Body of pancreas (tissue), 4 donors: ENCODE data around the gene RASGRP4. TPM values are rescaled to one million over a fixed set of nuclear protein-coding genes. Genes with fewer than 3 reads are reported as not detected.
"Not testable (repeated sequence)": the region's sequence is repeated elsewhere in the genome, so short reads cannot be mapped to it uniquely, and the experiment has no call there.

Source experiments
- ATAC-seq: fragments of 150-250 bp; one replicate; pipeline ENCODE4 v1.9.1; 2016
- DNase-seq, 4 donors: peaks; one replicate each; pipeline ENCODE4 v3.0.0-alpha.2; 2019
- H3K27ac ChIP-seq, 4 donors: fragments of 200-600 bp; sonication (generic); 1 replicate in 3 of 4; 2 replicates in 1 of 4; pipeline versions ENCODE4 v1.5.1 to v1.6.1; 2016 to 2019; ENCODE audit warnings: mild to moderate bottlenecking in 1 of 4, mixed read lengths in 1 of 4, moderate library complexity in 1 of 4
- H3K27me3 ChIP-seq, 2 donors: fragments of 200-600 bp; sonication (generic); one replicate each; pipeline ENCODE4 v1.6.0; 2016; ENCODE audit warnings: mild to moderate bottlenecking in 1 of 2
- H3K36me3 ChIP-seq, 2 donors: fragments of 200-600 bp; sonication (generic); replicated peaks in 1 of 2; 2 replicates each; pipeline ENCODE4 v1.5.1; 2016; ENCODE audit warnings: low read depth in 2 of 2; ENCODE audit not compliant: insufficient read depth in 1 of 2
- H3K4me1 ChIP-seq: fragments of 200-600 bp; sonication (generic); one replicate; pipeline ENCODE4 v1.6.0; 2016
- H3K4me3 ChIP-seq, 2 donors: fragments of 200-600 bp; sonication (generic); 1 replicate in 1 of 2; 2 replicates in 1 of 2; pipeline ENCODE4 v1.5.1; 2016 to 2019
- H3K9me3 ChIP-seq, 3 donors: fragments of 200-600 bp; sonication (generic); 1 replicate in 2 of 3; 2 replicates in 1 of 3; pipeline ENCODE4 v1.5.1; 2016
- POLR2A ChIP-seq, 3 donors: fragments of 450-650 bp; IDR thresholded peaks; one replicate each; pipeline ENCODE4 v1.6.1; 2016; ENCODE audit warnings: antibody characterized with exemption in 3 of 3, mild to moderate bottlenecking in 2 of 3
- WGBS, 2 donors: methylation state at CpG; one replicate each; pipeline ENCODE4 v1.1.5; 2017; 5-methylcytosine and 5-hydroxymethylcytosine counted together
- intact Hi-C: fragments of 100-400 bp; cut with DNase I; formaldehyde crosslinking; loops from one replicate; pipeline ENCODE4 v1.15.1; 2023
- total RNA-seq, 2 donors: library from RNA; depleted of rRNA; stranded (reverse); fragments of >200 nt; gene quantifications; one replicate each; pipeline ENCODE4 v1.1.0, GENCODE V29; 2016
- TF ChIP-seq, protein P1 (sequence below), 7 experiments: fragments of 450-650 bp in 4 of 7; fragments of 200-600 bp in 3 of 7; sonication (generic) in 3 of 7; IDR thresholded peaks; one replicate each; pipeline ENCODE4 v1.5.1; 2016 to 2019; ENCODE audit warnings: antibody characterized with exemption in 7 of 7

RASGRP4 gene
- total RNA-seq, 2 donors from 2014 or later: 1.6 to 4.6 TPM

DNA sequence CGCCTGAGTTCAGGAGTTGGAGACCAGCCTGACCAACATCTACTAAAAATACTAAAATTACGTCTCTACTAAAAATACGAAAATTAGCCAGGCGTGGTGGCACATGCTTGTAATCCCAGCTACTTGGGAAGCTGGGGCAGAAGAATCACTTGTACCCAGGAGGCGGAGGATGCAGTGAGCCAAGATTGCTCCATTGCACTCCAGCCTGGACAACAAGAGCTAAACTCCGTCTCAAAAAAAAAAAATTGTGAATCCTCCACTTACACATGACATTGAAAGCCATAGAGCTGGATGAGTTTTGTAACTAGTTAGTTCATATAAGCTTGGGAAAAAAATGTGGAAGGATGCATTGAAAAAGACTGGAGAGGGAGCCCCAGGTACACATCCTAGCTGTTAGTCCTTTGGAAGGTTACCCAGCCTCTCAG, 52.1 kb downstream of the RASGRP4 start:
- H3K9me3 ChIP-seq: no peaks in the 10 kb centered on the region
- DNase-seq: no peak
- TF ChIP-seq, protein P1, sequence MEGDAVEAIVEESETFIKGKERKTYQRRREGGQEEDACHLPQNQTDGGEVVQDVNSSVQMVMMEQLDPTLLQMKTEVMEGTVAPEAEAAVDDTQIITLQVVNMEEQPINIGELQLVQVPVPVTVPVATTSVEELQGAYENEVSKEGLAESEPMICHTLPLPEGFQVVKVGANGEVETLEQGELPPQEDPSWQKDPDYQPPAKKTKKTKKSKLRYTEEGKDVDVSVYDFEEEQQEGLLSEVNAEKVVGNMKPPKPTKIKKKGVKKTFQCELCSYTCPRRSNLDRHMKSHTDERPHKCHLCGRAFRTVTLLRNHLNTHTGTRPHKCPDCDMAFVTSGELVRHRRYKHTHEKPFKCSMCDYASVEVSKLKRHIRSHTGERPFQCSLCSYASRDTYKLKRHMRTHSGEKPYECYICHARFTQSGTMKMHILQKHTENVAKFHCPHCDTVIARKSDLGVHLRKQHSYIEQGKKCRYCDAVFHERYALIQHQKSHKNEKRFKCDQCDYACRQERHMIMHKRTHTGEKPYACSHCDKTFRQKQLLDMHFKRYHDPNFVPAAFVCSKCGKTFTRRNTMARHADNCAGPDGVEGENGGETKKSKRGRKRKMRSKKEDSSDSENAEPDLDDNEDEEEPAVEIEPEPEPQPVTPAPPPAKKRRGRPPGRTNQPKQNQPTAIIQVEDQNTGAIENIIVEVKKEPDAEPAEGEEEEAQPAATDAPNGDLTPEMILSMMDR (IDR thresholded peaks at IDR 0.05): no peak
- TF ChIP-seq POLR2A (IDR thresholded peaks at IDR 0.05): no peak
- H3K36me3 ChIP-seq: peaks cover 0 to 2% of the 10 kb centered on the region in 2 donors
- H3K27me3 ChIP-seq: no peaks in the 10 kb centered on the region
- 64 to 66% methylated on average over 6 of the region's 6 CpGs for WGBS, 2 donors
- H3K27ac ChIP-seq: peak overlapping the region; percentile 46 to 93 (median 77)
- H3K4me3 ChIP-seq: no peak overlapping the region
- peaks cover 24% of the 10 kb centered on the region for H3K4me1 ChIP-seq
- intact Hi-C loops: loop anchor here (5.0 kb wide), 1 partner anchor 37 kb away; the partner anchor contains the start of gene CATSPERG
- ATAC-seq: no peak

- no peak for ATAC-seq
- H3K4me1 ChIP-seq: peaks cover 15% of the 10 kb centered on the region
- no peaks in the 10 kb centered on the region for H3K27me3 ChIP-seq
- TF ChIP-seq, protein P1 (IDR thresholded peaks at IDR 0.05): no peak
- TF ChIP-seq POLR2A (IDR thresholded peaks at IDR 0.05): no peak
- no peak overlapping the region for H3K4me3 ChIP-seq
- intact Hi-C loops: loop anchor here (5.0 kb wide), 1 partner anchor 34 kb away; the partner anchor contains the start of gene CATSPERG
- no peaks in the 10 kb centered on the region for H3K9me3 ChIP-seq
- 72 to 77% methylated on average over 6 of the region's 6 CpGs for WGBS, 2 donors
- no peaks in the 10 kb centered on the region for H3K36me3 ChIP-seq
- DNase-seq: no peak
- H3K27ac ChIP-seq: no peak overlapping the region
Measured at GRCh38 chr19:38371081-38371480, 54.9 kb downstream of the RASGRP4 start.

DNA sequence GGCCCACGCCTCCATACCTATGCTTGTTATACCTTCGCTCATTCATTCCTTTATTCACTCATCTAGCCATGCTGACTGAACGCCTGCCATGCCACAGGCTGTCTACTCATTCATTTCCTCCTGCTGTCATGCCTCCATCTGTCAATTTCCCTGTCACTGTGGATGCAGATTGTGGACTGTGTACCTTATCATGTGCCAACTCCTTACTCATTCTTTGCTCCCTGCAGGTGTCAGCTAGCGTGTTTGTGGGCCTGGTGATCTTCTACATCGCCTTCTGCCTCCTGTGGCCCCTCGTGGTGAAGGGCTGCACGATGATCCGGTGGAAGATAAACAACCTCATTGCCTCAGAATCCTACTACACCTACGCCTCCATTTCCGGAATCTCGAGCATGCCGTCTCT, 55.7 kb downstream of the RASGRP4 start:
- Histone ChIP-seq H3K9me3 (no peaks in the 10 kb centered on the region), H3K27ac (no peak overlapping the region), H3K27me3 (no peaks in the 10 kb centered on the region), H3K36me3 (no peaks in the 10 kb centered on the region), H3K4me3 (no peak overlapping the region), H3K4me1 (peaks cover 8% of the 10 kb centered on the region)
- intact Hi-C loops: loop anchor here (5.0 kb wide), 1 partner anchor 33 kb away; the partner anchor contains the start of gene CATSPERG
- 56 to 65% methylated on average over 12 of the region's 12 CpGs for WGBS, 2 donors
- no peak for TF ChIP-seq POLR2A (IDR thresholded peaks at IDR 0.05)
- TF ChIP-seq, protein P1 (IDR thresholded peaks at IDR 0.05): no peak
- ATAC-seq (no peak), DNase-seq (no peak)

GRCh38 chr19:38369584-38369983, 56.4 kb downstream of the RASGRP4 start:
- Histone ChIP-seq H3K36me3 (no peaks in the 10 kb centered on the region), H3K4me1 (peaks cover 5% of the 10 kb centered on the region), H3K4me3 (no peak overlapping the region), H3K27ac (no peak overlapping the region), H3K9me3 (no peaks in the 10 kb centered on the region), H3K27me3 (no peaks in the 10 kb centered on the region)
- DNase-seq: no peak
- intact Hi-C loops: no loop called here
- no peak for TF ChIP-seq POLR2A (IDR thresholded peaks at IDR 0.05)
- TF ChIP-seq, protein P1 (IDR thresholded peaks at IDR 0.05): no peak
- WGBS, 2 donors: 72 to 77% methylated on average over 2 of the region's 2 CpGs
- ATAC-seq: no peak

DNA sequence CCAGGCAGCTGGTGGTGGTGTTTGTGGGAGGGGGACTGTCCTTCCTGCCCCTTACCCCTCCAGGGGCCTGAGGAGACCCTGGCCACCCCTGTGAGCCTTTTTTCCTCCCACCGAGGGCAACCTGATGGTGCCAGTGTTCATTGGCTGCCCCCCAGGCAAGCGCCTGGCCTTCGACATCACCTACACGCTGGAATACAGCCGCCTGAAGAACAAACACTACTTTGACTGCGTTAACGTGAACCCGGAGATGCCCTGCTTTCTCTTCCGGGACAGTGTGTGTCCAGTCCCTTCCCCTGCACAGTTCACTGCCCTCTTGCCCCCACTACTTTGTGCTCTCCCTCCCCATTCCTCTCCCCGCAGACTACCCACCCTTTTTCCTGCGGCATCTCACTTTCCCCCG, 59.0 kb downstream of the RASGRP4 start:
- Histone ChIP-seq H3K4me3 (no peak overlapping the region), H3K27me3 (no peaks in the 10 kb centered on the region), H3K4me1 (peaks cover 9% of the 10 kb centered on the region), H3K9me3 (no peaks in the 10 kb centered on the region), H3K27ac (no peak overlapping the region), H3K36me3 (no peaks in the 10 kb centered on the region)
- no peak for TF ChIP-seq POLR2A (IDR thresholded peaks at IDR 0.05)
- TF ChIP-seq, protein P1 (IDR thresholded peaks at IDR 0.05): no peak
- WGBS, 2 donors: 52 to 58% methylated on average over 12 of the region's 12 CpGs
- no peak for ATAC-seq
- DNase-seq: no peak
- intact Hi-C loops: no loop called here

- H3K27me3 ChIP-seq, ATAC-seq, DNase-seq, H3K4me3 ChIP-seq, H3K36me3 ChIP-seq, H3K9me3 ChIP-seq, H3K27ac ChIP-seq, intact Hi-C loops: not testable (repeated sequence)
- WGBS, 2 donors: 59 to 71% methylated on average over 14 of the region's 16 CpGs
- peaks cover 15% of the 10 kb centered on the region for H3K4me1 ChIP-seq
Measured at GRCh38 chr19:38362946-38363688, 62.9 kb downstream of the RASGRP4 start.
